ENCODE data around the gene CNTNAP2.
"Not testable (repeated sequence)": the region's sequence is repeated elsewhere in the genome, so short reads cannot be mapped to it uniquely, and the experiment has no call there.

The CNTNAP2 gene

GRCh38 chr7:148260599-148260998, 2144.0 kb downstream of the CNTNAP2 start:
- no peak for DNase-seq

DNA sequence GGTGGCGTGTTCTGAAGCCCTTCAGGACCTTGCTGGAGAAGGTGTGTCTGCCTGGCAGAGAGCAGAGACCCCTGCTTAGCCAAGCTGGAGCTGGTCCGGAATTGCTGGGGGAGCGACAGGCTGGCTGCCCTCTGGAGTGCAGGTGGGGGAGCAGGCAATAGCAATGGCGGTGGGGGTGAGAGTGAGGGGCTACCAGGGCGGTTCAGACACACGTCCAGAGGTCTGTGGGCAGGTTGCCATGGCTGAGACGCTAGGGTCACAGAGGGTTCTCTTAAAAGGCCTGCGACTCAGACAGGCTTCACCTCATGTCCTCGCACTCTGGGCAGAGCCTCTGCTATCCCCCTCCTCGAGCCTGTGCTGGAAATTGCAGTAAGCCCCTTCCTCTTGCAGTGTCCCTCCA, 2144.9 kb downstream of the CNTNAP2 start:
- no peak for DNase-seq

- no peak for DNase-seq
Measured at GRCh38 chr7:148261996-148262688, 2145.5 kb downstream of the CNTNAP2 start.

DNA sequence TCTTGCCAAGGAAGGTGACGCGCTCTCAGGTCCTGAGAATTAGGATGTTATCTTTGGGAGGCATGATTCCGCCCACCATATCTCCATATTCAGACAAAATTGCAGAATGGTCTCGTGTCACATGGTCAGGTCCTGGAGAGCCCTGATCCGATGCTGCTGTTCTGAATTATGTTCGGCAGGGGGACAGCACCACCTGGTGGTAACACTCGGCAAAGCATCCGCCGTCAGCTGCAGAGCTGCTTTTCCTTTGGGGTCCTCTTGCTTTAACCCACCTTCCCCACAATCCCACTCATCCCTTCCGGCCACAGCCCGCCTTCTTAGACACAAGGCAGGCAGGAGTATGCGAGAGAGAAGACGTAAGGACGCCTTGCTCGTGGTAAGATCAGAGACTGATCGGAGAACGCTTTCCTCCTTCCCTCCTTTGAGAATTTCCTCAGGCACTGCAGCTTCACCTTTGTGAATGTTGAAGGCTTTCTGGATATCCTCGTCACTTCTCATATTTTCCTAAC, 2146.2 kb downstream of the CNTNAP2 start:
- peak; percentile 63 for DNase-seq

- peak; percentile 8 for DNase-seq
Measured at GRCh38 chr7:148264933-148265557, 2148.4 kb downstream of the CNTNAP2 start.

- no peak for DNase-seq
Measured at GRCh38 chr7:148265896-148266295, 2149.3 kb downstream of the CNTNAP2 start.

GRCh38 chr7:148266795-148267194, 2150.2 kb downstream of the CNTNAP2 start:
- DNase-seq, result no peak

DNA sequence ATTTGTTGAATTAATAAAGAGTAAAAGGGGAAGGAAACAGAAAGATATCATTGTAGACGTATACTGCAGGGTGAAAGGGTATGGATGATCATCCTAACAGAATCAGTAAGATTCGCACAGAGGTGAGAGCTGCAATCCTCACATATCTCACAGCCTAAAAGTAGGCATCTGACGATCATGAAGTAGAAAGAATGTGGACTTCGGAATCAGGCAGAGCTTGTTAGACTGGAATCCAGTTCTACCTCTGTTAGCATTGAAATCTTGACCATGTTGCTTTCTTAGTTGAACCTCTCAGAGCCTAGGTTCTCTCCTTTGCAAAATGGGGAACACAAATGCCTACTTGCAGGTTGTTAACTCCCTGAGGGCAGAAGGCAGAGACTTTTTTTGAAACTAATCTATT, 2154.0 kb downstream of the CNTNAP2 start:
- no peak for DNase-seq

GRCh38 chr7:148274118-148274517, 2157.5 kb downstream of the CNTNAP2 start:
- DNase-seq, result no peak

DNA sequence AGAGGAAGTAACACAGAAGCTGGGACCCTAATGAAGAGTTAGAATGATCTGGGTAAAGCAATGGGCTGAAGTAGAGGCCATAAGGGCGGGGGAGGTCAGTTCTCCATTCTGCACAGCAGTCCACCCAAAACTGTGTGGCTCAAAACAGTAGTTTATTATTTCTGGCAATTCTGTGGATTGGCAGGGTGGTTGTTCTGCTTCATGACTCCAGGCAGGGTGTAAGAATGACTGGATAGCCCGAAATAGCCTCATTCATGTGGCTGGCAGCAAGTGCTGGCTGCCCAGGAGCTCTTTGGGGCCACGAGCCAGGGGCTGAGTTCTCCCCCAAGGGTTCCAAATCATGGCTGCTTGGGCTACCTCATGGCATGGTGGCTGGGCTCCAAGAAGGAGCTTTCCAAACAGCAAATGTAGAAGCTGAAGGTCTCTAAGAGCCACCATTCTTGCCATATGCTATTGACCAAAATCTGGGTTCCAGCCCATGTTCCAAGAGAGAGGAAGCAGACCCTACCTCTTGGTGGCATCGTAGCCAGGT, 2158.8 kb downstream of the CNTNAP2 start:
- DNase-seq, result no peak

- no peak for DNase-seq
Measured at GRCh38 chr7:148276314-148277041, 2159.9 kb downstream of the CNTNAP2 start.

DNA sequence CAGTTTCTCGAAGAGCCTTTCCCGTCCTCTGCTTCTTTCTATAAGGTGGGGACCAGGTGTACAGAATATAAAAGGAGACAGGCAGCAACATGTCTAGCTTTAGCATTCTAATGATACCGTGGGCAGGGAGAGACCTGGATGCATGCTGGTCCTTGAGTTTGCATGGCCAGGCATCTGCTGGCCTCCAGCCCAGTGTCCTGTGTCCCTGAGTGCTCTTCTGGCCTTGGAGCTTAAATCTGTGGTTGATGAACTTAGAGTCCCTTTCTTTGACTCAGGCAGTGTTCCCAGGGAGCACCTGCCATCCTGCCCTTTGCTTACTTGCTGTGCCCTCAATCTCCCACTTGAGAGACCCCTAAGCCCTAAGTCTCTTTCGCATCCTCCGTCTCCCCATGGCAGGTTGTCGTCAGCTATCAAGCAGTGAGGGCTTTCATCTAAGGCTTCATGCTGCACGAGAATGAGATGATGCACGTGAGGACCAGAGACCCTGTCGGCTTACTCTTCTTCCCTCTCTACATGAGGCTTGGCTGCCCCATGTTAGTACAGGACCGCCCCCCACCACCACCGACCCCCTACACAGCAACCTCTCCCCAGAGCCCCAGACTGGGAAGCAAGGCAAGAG, 2160.6 kb downstream of the CNTNAP2 start:
- DNase-seq, result no peak

DNA sequence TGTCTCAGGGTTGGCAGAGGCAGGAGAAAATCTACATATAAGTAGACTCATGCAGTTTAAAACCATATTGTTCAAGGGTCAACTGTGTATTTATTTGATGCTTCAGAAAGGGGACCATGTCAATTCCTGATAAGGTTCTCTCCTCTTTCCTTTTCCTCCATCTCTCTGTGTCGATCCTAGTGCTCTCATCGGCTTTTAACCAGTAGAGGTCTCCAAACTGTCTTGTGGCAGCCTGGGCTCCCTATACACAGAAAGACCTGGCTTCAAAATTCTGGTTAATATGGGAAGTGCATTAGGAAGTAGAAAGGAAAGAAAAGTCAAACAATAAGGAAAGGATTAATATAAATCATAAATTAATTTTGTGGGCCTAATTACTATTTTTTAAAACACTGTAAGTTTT, 2169.5 kb downstream of the CNTNAP2 start:
- DNase-seq, result no peak

- DNase-seq, result no peak
Measured at GRCh38 chr7:148287538-148287937, 2170.9 kb downstream of the CNTNAP2 start.

DNA sequence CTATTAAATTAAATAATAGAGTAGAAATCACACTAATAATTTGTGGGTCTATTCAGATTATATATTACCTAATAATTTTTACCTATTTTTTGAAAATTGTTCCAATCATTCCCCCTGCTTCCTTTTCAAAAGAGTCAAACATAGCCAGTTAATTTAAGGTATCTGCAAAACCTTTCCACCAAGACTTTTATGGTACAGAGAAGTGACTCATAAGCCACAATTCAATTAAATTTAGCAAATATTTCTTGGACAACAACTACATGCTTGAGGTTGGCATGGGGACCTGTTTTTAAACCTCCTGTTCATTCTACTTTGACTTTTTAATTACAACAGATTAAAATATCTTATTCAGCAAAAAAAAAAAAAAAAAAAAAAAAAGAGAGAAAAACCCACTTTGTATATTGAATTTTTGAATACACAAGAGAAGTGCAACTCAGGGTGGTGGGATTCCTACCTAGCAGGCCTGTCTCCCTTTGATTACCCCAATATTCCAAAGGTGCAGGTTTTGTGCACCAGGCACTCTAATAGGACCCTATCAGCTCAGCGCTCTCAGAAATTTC, 2172.1 kb downstream of the CNTNAP2 start:
- DNase-seq, result no peak

GRCh38 chr7:148289630-148290029, 2173.0 kb downstream of the CNTNAP2 start:
- DNase-seq, result no peak

- DNase-seq, result no peak
Measured at GRCh38 chr7:148290538-148290937, 2173.9 kb downstream of the CNTNAP2 start.

- no peak for DNase-seq
Measured at GRCh38 chr7:148291799-148292198, 2175.2 kb downstream of the CNTNAP2 start.

- no peak for DNase-seq
Measured at GRCh38 chr7:148296994-148297644, 2180.5 kb downstream of the CNTNAP2 start.

- DNase-seq, result not testable (repeated sequence)
Measured at GRCh38 chr7:148298768-148299167, 2182.2 kb downstream of the CNTNAP2 start.

GRCh38 chr7:148299350-148300276, 2183.0 kb downstream of the CNTNAP2 start:
- no peak for DNase-seq
